Mesenchymal stem cell (in vitro differentiated cells and primary cell): ENCODE results near the gene KRT36.
A peak's percentile ranks its signal among the peaks of the same experiment; 100 is the strongest.

Experiments
- DNase-seq: peaks from one replicate; pipeline ENCODE4 v3.0.0-alpha.2; 2013
- H2AFZ ChIP-seq: one replicate; pipeline ENCODE4 v1.6.1; 2013; ENCODE audit warnings: low read depth, mild to moderate bottlenecking, control low read depth, inconsistent platforms, low read length, moderate library complexity
- H2AK5ac ChIP-seq: 2 replicates; pipeline ENCODE4 v1.6.1; 2013; ENCODE audit warnings: low read length, moderate library complexity, mild to moderate bottlenecking, inconsistent platforms; ENCODE audit not compliant: severe bottlenecking
- H2BK120ac ChIP-seq: one replicate; pipeline ENCODE4 v1.6.1; 2013; ENCODE audit warnings: low read depth, mild to moderate bottlenecking, inconsistent platforms, low read length, moderate library complexity
- H2BK12ac ChIP-seq, 2 experiments: one replicate each; pipeline ENCODE4 v1.6.1; 2013; ENCODE audit warnings: inconsistent platforms in 2 of 2, low read length in 2 of 2, mild to moderate bottlenecking in 2 of 2, moderate library complexity in 2 of 2, control low read depth in 1 of 2
- H2BK15ac ChIP-seq: one replicate; pipeline ENCODE4 v1.6.1; 2013; ENCODE audit warnings: mild to moderate bottlenecking, low read depth, inconsistent platforms; ENCODE audit not compliant: poor library complexity, severe bottlenecking
- H2BK5ac ChIP-seq: 2 replicates; pipeline ENCODE4 v1.6.1; 2013; ENCODE audit warnings: low read depth, mild to moderate bottlenecking, low read length, control low read depth, inconsistent platforms; ENCODE audit not compliant: poor library complexity, severe bottlenecking
- H3K14ac ChIP-seq, 2 experiments: one replicate each; pipeline ENCODE4 v1.6.1; 2013; ENCODE audit warnings: inconsistent platforms in 2 of 2, low read length in 2 of 2, control low read depth in 1 of 2, mild to moderate bottlenecking in 1 of 2, moderate library complexity in 1 of 2
- H3K18ac ChIP-seq, 2 experiments: one replicate each; pipeline ENCODE4 v1.6.1; 2013; ENCODE audit warnings: inconsistent platforms in 2 of 2, low read length in 2 of 2, control low read depth in 1 of 2, low read depth in 1 of 2, mild to moderate bottlenecking in 1 of 2
- H3K23ac ChIP-seq, 2 experiments: one replicate each; pipeline ENCODE4 v1.6.1; 2013; ENCODE audit warnings: inconsistent platforms in 2 of 2, low read length in 2 of 2, mild to moderate bottlenecking in 2 of 2, moderate library complexity in 2 of 2, control low read depth in 1 of 2
- H3K27ac ChIP-seq: 2 replicates; pipeline ENCODE4 v1.5.1; 2013; ENCODE audit warnings: mild to moderate bottlenecking, moderate library complexity, low read length, control low read depth, inconsistent platforms; ENCODE audit not compliant: poor library complexity, severe bottlenecking
- H3K27me3 ChIP-seq, 2 experiments: 2 replicates each; pipeline versions ENCODE4 v1.6.1 to v1.7.0; 2013; ENCODE audit warnings: low read length in 2 of 2, mild to moderate bottlenecking in 2 of 2, moderate library complexity in 2 of 2, control low read depth in 1 of 2, inconsistent platforms in 1 of 2; ENCODE audit not compliant: control insufficient read depth in 1 of 2, insufficient read depth in 1 of 2
- H3K36me3 ChIP-seq, 2 experiments: 2 replicates each; pipeline versions ENCODE4 v1.6.1 to v1.7.0; 2013; ENCODE audit warnings: low read length in 2 of 2, control low read depth in 1 of 2, inconsistent platforms in 1 of 2, low read depth in 1 of 2, mild to moderate bottlenecking in 1 of 2; ENCODE audit not compliant: insufficient read depth in 2 of 2, control insufficient read depth in 1 of 2
- H3K4ac ChIP-seq, 2 experiments: one replicate each; pipeline ENCODE4 v1.6.1; 2013; ENCODE audit warnings: inconsistent platforms in 2 of 2, low read length in 2 of 2, mild to moderate bottlenecking in 2 of 2, moderate library complexity in 2 of 2, control low read depth in 1 of 2, low read depth in 1 of 2
- H3K4me1 ChIP-seq: 2 replicates; pipeline ENCODE4 v1.6.1; 2013; ENCODE audit warnings: low read depth, low read length, control low read depth; ENCODE audit not compliant: control insufficient read depth, insufficient read depth
- H3K4me2 ChIP-seq: 2 replicates; pipeline ENCODE4 v1.6.1; 2013; ENCODE audit warnings: low read length, mild to moderate bottlenecking, inconsistent platforms; ENCODE audit not compliant: poor library complexity, severe bottlenecking
- H3K4me3 ChIP-seq, 2 experiments: 2 replicates each; pipeline versions ENCODE4 v1.5.1 to v1.7.0; 2013; ENCODE audit warnings: low read length in 2 of 2, mild to moderate bottlenecking in 2 of 2, control low read depth in 1 of 2, low read depth in 1 of 2; ENCODE audit not compliant: insufficient read depth in 1 of 2
- H3K79me1 ChIP-seq: replicated peaks from 2 replicates; pipeline ENCODE4 v1.6.1; 2013; ENCODE audit warnings: mild to moderate bottlenecking, control low read depth, low read length, inconsistent platforms; ENCODE audit not compliant: poor library complexity, severe bottlenecking
- H3K9ac ChIP-seq: 2 replicates; pipeline ENCODE4 v1.7.0; 2013; ENCODE audit warnings: mild to moderate bottlenecking, low read length, moderate library complexity
- H3K9me3 ChIP-seq: 2 replicates; pipeline ENCODE4 v1.7.0; 2013; ENCODE audit warnings: mild to moderate bottlenecking, low read length; ENCODE audit not compliant: control insufficient read depth
- H4K8ac ChIP-seq: one replicate; pipeline ENCODE4 v1.6.1; 2013; ENCODE audit warnings: inconsistent platforms, mild to moderate bottlenecking, low read length, moderate library complexity
- H4K91ac ChIP-seq: one replicate; pipeline ENCODE4 v1.6.1; 2013; ENCODE audit warnings: mild to moderate bottlenecking, low read length, inconsistent platforms
- WGBS: methylation state at CpG from one replicate; pipeline ENCODE4 v1.1.7; 2013; ENCODE audit warnings: mixed read lengths; 5-methylcytosine and 5-hydroxymethylcytosine counted together

Gene KRT36

DNA sequence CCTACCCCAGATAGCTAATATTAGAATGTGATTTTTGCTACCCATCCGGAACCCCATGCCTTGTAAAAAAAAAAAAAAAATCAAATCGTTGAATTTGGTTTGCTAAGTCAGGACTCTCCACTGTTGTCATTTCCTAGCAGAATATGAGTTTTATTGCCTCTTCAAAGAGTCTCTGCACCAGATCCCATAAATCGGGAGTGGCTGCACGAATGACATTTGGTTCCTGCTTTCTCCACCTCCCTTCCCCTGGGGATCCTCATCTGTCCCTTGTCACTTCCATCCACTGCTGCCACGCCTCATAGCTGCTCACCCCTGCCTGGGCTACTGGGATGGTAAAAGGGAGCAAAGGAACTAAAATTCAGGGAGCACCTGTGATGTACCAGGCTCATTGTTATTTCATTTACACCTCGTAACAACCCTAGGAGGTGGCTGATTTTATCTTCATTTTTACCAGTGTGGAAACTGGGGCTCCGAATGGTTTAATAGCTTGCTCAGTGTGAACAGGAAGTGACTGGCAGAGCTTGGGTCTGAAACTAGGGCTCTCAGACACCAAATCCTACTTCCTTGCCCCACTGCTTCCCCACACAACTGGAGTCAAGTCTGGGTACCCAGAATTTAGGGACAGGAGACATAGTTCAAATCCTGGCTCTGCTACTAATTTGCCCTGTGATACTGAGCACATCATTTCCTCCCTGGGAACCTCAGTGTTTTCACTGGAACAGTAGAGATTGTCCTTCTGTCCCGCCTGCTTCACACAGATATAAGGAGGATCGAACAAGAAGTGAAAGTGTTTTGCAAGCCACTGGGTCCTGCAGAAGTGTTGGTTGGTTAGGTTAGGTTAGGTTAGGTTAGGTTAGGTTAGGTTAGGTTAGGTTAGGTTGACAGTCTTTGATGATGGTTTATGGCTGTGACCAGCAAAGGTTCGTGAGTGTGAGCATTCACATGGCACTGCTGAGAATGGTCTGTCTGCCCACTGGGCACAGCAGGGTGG lies 585 bp upstream of the KRT36 start:
- Histone ChIP-seq H3K4ac (no peak overlapping the region), H2BK15ac (no peak overlapping the region), H2BK12ac (peak overlapping the region; percentile 14 to 87), H3K4me2 (no peak overlapping the region), H3K27ac (no peak overlapping the region), H3K14ac (no peak overlapping the region), H3K79me1 (no peaks in the 10 kb centered on the region), H3K9ac (no peak overlapping the region), H3K9me3 (no peaks in the 10 kb centered on the region), H2AK5ac (no peak overlapping the region), H4K91ac (peak overlapping the region; percentile 18), H2AFZ (no peak overlapping the region), H3K18ac (peak overlapping the region in 1 of 2 experiments; percentile 18), H3K23ac (no peak overlapping the region), H3K36me3 (no peaks in the 10 kb centered on the region), H3K27me3 (peaks cover 0 to 15% of the 10 kb centered on the region in 2 experiments), H2BK5ac (no peak overlapping the region), H2BK120ac (no peak overlapping the region), H3K4me1 (peaks cover 14% of the 10 kb centered on the region), H4K8ac (no peak overlapping the region), H3K4me3 (no peak overlapping the region)
- no peak for DNase-seq
- WGBS = 77% methylated on average over 10 of the region's 10 CpGs

GRCh38 chr17:41486809-41487530 lies 2.7 kb downstream of the KRT36 start:
- Histone ChIP-seq H3K36me3 (no peaks in the 10 kb centered on the region), H3K9ac (no peak overlapping the region), H3K27ac (no peak overlapping the region), H3K14ac (no peak overlapping the region), H3K9me3 (no peaks in the 10 kb centered on the region), H2BK15ac (no peak overlapping the region), H2AFZ (no peak overlapping the region), H3K27me3 (peaks cover 0 to 34% of the 10 kb centered on the region in 2 experiments), H3K4me2 (no peak overlapping the region), H3K4ac (no peak overlapping the region), H2BK12ac (peak overlapping the region in 1 of 2 experiments; percentile 33), H2BK120ac (no peak overlapping the region), H3K23ac (no peak overlapping the region), H3K4me1 (peaks cover 2% of the 10 kb centered on the region), H4K91ac (no peak overlapping the region), H2BK5ac (no peak overlapping the region), H4K8ac (no peak overlapping the region), H3K18ac (peak overlapping the region in 1 of 2 experiments; percentile 28), H3K79me1 (no peaks in the 10 kb centered on the region), H2AK5ac (no peak overlapping the region), H3K4me3 (no peak overlapping the region)
- WGBS = 71% methylated on average over 29 of the region's 29 CpGs
- DNase-seq = no peak

- Histone ChIP-seq H4K91ac (no peak overlapping the region), H3K23ac (no peak overlapping the region), H2AK5ac (no peak overlapping the region), H3K18ac (no peak overlapping the region), H3K4me1 (peaks cover 2% of the 10 kb centered on the region), H2BK12ac (no peak overlapping the region), H3K27me3 (peaks cover 0 to 38% of the 10 kb centered on the region in 2 experiments), H2AFZ (no peak overlapping the region), H2BK5ac (no peak overlapping the region), H3K4ac (no peak overlapping the region), H3K4me3 (no peak overlapping the region), H3K14ac (no peak overlapping the region), H2BK120ac (no peak overlapping the region), H3K79me1 (no peaks in the 10 kb centered on the region), H2BK15ac (no peak overlapping the region), H4K8ac (no peak overlapping the region), H3K4me2 (no peak overlapping the region), H3K9ac (no peak overlapping the region), H3K27ac (no peak overlapping the region), H3K36me3 (no peaks in the 10 kb centered on the region), H3K9me3 (no peaks in the 10 kb centered on the region)
- WGBS = 93% methylated on average over 13 of the region's 13 CpGs
- no peak for DNase-seq
Measured at GRCh38 chr17:41486316-41486715, 3.4 kb downstream of the KRT36 start.
